NK-92 treated with Interleukin-12 subunit alpha and Interleukin-12 subunit beta, amount 100 ng/mL, for 24 hours (cell line): Measurements from ENCODE around the gene ARFGEF2.
"Not testable (repeated sequence)": the region's sequence is repeated elsewhere in the genome, so short reads cannot be mapped to it uniquely, and the experiment has no call there.

Source experiments
- DNase-seq: peaks from one replicate; lab custom pipeline; 2025; lab: John Stamatoyannopoulos, UW

Gene ARFGEF2

GRCh38 chr20:48928832-48929725 lies 7.6 kb downstream of the ARFGEF2 start:
- no peak for DNase-seq

GRCh38 chr20:48930035-48930434 lies 8.5 kb downstream of the ARFGEF2 start:
- DNase-seq: no peak

- DNase-seq: no peak
Observed at GRCh38 chr20:48930878-48931277, 9.4 kb downstream of the ARFGEF2 start.

- DNase-seq: no peak
Observed at GRCh38 chr20:48931527-48932374, 10.2 kb downstream of the ARFGEF2 start.

GRCh38 chr20:48932375-48932941 lies 10.9 kb downstream of the ARFGEF2 start:
- no peak for DNase-seq

GRCh38 chr20:48933017-48933766 lies 11.7 kb downstream of the ARFGEF2 start:
- no peak for DNase-seq

- DNase-seq: not testable (repeated sequence)
Observed at GRCh38 chr20:48934273-48934877, 12.9 kb downstream of the ARFGEF2 start.

- DNase-seq: not testable (repeated sequence)
Observed at GRCh38 chr20:48934966-48935365, 13.5 kb downstream of the ARFGEF2 start.

GRCh38 chr20:48936178-48936577 lies 14.7 kb downstream of the ARFGEF2 start:
- not testable (repeated sequence) for DNase-seq

GRCh38 chr20:48937674-48938073 lies 16.2 kb downstream of the ARFGEF2 start:
- DNase-seq: no peak

GRCh38 chr20:48938670-48939069 lies 17.2 kb downstream of the ARFGEF2 start:
- no peak for DNase-seq

GRCh38 chr20:48940170-48940569 lies 18.7 kb downstream of the ARFGEF2 start:
- DNase-seq: no peak

- DNase-seq: no peak
Observed at GRCh38 chr20:48941467-48941866, 20.0 kb downstream of the ARFGEF2 start.

GRCh38 chr20:48942730-48943129 lies 21.2 kb downstream of the ARFGEF2 start:
- no peak for DNase-seq

GRCh38 chr20:48944663-48945297 lies 23.3 kb downstream of the ARFGEF2 start:
- DNase-seq: no peak

- DNase-seq: no peak
Observed at GRCh38 chr20:48945840-48946514, 24.5 kb downstream of the ARFGEF2 start.

GRCh38 chr20:48948612-48949011 lies 27.1 kb downstream of the ARFGEF2 start:
- no peak for DNase-seq

- DNase-seq: no peak
Observed at GRCh38 chr20:48949304-48950170, 28.0 kb downstream of the ARFGEF2 start.

GRCh38 chr20:48951041-48951440 lies 29.5 kb downstream of the ARFGEF2 start:
- DNase-seq: no peak
